Esophagus (tissue), 2 donors: ENCODE measurements around the gene VPS26B. TPM values are rescaled to one million over a fixed set of nuclear protein-coding genes. Genes with fewer than 3 reads are reported as not detected.

Experiments used
- H3K27ac ChIP-seq, 2 donors: one replicate each; pipeline ENCODE4 v1.5.1; 2013; ENCODE audit warnings: low read depth in 2 of 2, mild to moderate bottlenecking in 2 of 2, inconsistent platforms in 1 of 2, low read length in 1 of 2, moderate library complexity in 1 of 2
- H3K27me3 ChIP-seq, 2 donors: one replicate each; pipeline ENCODE4 v1.6.1; 2013; ENCODE audit warnings: low read length in 2 of 2, control low read depth in 1 of 2, mild to moderate bottlenecking in 1 of 2; ENCODE audit not compliant: insufficient read depth in 2 of 2, control insufficient read depth in 1 of 2
- H3K36me3 ChIP-seq, 2 donors: one replicate each; pipeline ENCODE4 v1.6.1; 2013; ENCODE audit warnings: low read length in 1 of 2; ENCODE audit not compliant: control insufficient read depth in 2 of 2, insufficient read depth in 2 of 2
- H3K4me1 ChIP-seq, 2 donors: one replicate each; pipeline ENCODE4 v1.6.1; 2013; ENCODE audit warnings: low read length in 1 of 2; ENCODE audit not compliant: control insufficient read depth in 2 of 2, insufficient read depth in 2 of 2
- H3K4me3 ChIP-seq, 2 donors: one replicate each; pipeline ENCODE4 v1.5.1; 2013; ENCODE audit warnings: low read length in 2 of 2, mild to moderate bottlenecking in 2 of 2, low read depth in 1 of 2, moderate library complexity in 1 of 2
- H3K9me3 ChIP-seq, 2 donors: one replicate each; pipeline ENCODE4 v1.6.1; 2013; ENCODE audit warnings: mild to moderate bottlenecking in 2 of 2, low read depth in 1 of 2, low read length in 1 of 2, moderate library complexity in 1 of 2; ENCODE audit not compliant: control insufficient read depth in 2 of 2, insufficient read depth in 1 of 2
- WGBS, 2 donors: extraction: QIAGEN DNeasy Blood & Tissue Kit; methylation state at CpG; one replicate each; pipeline ENCODE4 v1.1.7; 2013; 5-methylcytosine and 5-hydroxymethylcytosine counted together
- polyA plus RNA-seq, 2 donors: library from polyadenylated mRNA; stranded (reverse); fragments of 200-250 nt; gene quantifications; one replicate each; pipeline ENCODE4 v1.2.3, GENCODE V29; 2013
- donor health status: healthy with polysubstance abuse.
- donor health status: Bipolar disorder and iron deficiency.

Gene VPS26B
- polyA plus RNA-seq, 2 donors = 13.0 to 17.7 TPM

- Histone ChIP-seq H3K36me3 (no peaks in the 10 kb centered on the region), H3K27me3 (no peaks in the 10 kb centered on the region), H3K4me3 (no peak overlapping the region), H3K27ac (no peak overlapping the region), H3K4me1 (no peaks in the 10 kb centered on the region), H3K9me3 (peaks cover 0 to 2% of the 10 kb centered on the region in 2 donors)
- whole genome bisulfite sequencing, 2 donors = 73 to 75% methylated on average over 20 of the region's 20 CpGs
Observed at GRCh38 chr11:134293119-134294113, 68.9 kb downstream of the VPS26B start.

- H3K27me3 ChIP-seq = no peaks in the 10 kb centered on the region
- peaks cover 0 to 2% of the 10 kb centered on the region in 2 donors for H3K9me3 ChIP-seq
- H3K36me3 ChIP-seq = no peaks in the 10 kb centered on the region
- WGBS, 2 donors = 65 to 78% methylated on average over 9 of the region's 9 CpGs
- H3K4me1 ChIP-seq = no peaks in the 10 kb centered on the region
- no peak overlapping the region for H3K27ac ChIP-seq
- no peak overlapping the region for H3K4me3 ChIP-seq
Observed at GRCh38 chr11:134294664-134295063, 70.2 kb downstream of the VPS26B start.

Other genes starting within 250 kb of the VPS26B start
- gene JAM3, start 155.6 kb upstream of the VPS26B start, polyA plus RNA-seq = 1 to 10 TPM; 2.5 to 5.5 TPM
- 1 to 10 TPM; 4.7 to 8.9 TPM for gene NCAPD3, start 704 bp upstream of the VPS26B start, polyA plus RNA-seq
- gene THYN1, start 28.7 kb downstream of the VPS26B start, polyA plus RNA-seq = 10 to 100 TPM; 22.0 to 26.8 TPM
- 10 to 100 TPM; 13.9 to 15.2 TPM for gene ACAD8, start 28.9 kb downstream of the VPS26B start, polyA plus RNA-seq
- gene GLB1L3, start 51.7 kb downstream of the VPS26B start, polyA plus RNA-seq = under 1 TPM; 0.04 to 0.08 TPM
- 1 to 10 TPM; 2.4 to 3.2 TPM for gene GLB1L2, start 107.3 kb downstream of the VPS26B start, polyA plus RNA-seq
- under 1 TPM; 0.02 to 0.10 TPM for gene B3GAT1, start 187.6 kb downstream of the VPS26B start, polyA plus RNA-seq